Astrocyte of the spinal cord (primary cell): ENCODE measurements around the gene MTHFD1.
A peak's percentile ranks its signal among the peaks of the same experiment; 100 is the strongest.

ENCODE experiments used
- DNase-seq: peaks from one replicate; pipeline ENCODE4 v3.0.0; 2011; ENCODE audit warnings: low read depth, low spot score
- H3K4me3 ChIP-seq: 2 replicates; pipeline ENCODE4 v1.5.1; 2011; ENCODE audit warnings: low read depth, mild to moderate bottlenecking, low read length, moderate library complexity
- in situ Hi-C: cut with HindIII; loops from 2 replicates; pipeline ENCODE4 v1.10.0; 2017; ENCODE audit warnings: low sequenced_read_pairs
- TF ChIP-seq, protein P1 (sequence below): IDR thresholded peaks from 2 replicates; pipeline ENCODE4 v1.5.1; 2012; ENCODE audit warnings: low read depth, mild to moderate bottlenecking, low read length, inconsistent platforms

MTHFD1 gene

GRCh38 chr14:64438181-64438841, 50.2 kb downstream of the MTHFD1 start:
- DNase-seq: peak; percentile 94

DNA sequence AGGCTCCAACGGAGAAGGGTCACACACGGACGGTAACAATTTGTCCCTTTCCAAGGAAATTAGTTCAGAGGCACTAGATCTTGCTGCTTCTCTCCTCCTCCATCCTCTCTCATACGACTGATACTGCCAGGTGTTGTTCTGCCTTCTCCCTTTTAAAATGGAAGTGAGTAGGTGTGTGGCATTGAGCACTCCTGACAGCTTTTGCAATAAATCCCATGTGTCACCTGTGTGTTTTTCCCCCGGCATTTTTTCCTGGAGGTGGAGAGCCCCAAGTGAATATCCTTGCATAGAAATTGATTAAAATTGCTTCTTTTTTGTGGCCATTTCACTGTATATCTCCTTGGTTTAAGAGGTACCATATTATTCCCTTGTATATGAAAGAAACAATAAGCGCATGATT, 51.0 kb downstream of the MTHFD1 start:
- no peak for DNase-seq
- in situ Hi-C loops: no loop called here
- TF ChIP-seq, protein P1, sequence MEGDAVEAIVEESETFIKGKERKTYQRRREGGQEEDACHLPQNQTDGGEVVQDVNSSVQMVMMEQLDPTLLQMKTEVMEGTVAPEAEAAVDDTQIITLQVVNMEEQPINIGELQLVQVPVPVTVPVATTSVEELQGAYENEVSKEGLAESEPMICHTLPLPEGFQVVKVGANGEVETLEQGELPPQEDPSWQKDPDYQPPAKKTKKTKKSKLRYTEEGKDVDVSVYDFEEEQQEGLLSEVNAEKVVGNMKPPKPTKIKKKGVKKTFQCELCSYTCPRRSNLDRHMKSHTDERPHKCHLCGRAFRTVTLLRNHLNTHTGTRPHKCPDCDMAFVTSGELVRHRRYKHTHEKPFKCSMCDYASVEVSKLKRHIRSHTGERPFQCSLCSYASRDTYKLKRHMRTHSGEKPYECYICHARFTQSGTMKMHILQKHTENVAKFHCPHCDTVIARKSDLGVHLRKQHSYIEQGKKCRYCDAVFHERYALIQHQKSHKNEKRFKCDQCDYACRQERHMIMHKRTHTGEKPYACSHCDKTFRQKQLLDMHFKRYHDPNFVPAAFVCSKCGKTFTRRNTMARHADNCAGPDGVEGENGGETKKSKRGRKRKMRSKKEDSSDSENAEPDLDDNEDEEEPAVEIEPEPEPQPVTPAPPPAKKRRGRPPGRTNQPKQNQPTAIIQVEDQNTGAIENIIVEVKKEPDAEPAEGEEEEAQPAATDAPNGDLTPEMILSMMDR: no peak
- no peak overlapping the region for H3K4me3 ChIP-seq

More at GRCh38 chr14:64438181-64438841, 50.2 kb downstream of the MTHFD1 start:
- TF ChIP-seq, protein P1: no peak
- no peak overlapping the region for H3K4me3 ChIP-seq
- in situ Hi-C loops: no loop called here

DNA sequence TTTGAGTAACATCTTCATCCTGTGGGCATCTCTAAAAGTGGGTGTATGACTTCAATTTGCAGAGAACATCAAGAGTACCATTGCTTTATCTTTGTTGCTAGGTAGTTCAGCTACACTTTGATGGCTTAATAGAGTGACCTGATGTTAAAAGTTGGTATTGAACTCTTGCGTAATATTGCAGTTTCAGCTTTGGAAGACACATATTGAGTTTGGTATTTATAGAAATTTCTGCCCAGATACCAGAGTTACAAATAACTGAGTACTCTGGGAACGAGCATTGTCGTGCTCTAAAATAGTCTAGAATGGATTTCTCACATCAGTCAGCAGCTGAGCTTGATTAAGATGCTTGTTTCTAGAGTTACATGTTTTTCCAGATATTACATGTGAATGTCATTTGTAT, 52.3 kb downstream of the MTHFD1 start:
- DNase-seq: no peak
- no peak overlapping the region for H3K4me3 ChIP-seq
- TF ChIP-seq, protein P1: no peak
- in situ Hi-C loops: no loop called here

DNA sequence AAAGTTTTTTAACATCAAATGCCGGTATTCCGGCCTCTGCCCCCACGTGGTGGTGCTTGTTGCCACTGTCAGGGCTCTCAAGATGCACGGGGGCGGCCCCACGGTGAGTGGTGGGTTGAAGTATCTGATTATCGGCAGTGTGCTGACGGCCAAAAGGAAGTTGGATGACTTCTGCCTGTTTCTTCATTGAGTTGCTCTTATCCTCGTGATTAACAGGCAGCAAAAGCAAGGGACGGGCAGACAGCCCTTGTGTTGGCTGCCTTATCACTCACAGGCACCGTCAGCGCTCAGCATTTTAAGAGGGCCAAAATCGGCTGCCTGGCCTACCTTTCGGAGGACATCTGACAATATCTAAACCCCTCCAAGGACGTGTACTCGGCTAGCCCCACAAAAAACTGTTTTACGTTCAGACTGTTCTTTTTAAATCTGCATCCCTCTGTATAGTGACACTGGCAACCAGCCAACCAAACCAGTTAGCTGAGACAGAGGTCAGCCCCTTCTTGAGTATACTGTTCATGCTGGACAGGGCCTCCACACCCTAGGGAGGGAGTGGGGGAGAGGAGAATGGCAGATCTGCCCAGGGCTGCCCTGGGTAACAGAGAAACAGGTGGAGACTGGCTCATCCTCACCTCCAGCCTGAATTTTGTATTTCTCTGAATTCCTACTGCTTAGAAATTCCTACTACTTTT, 54.3 kb downstream of the MTHFD1 start:
- DNase-seq: no peak
- in situ Hi-C loops: no loop called here
- TF ChIP-seq, protein P1: no peak
- H3K4me3 ChIP-seq: no peak overlapping the region

DNA sequence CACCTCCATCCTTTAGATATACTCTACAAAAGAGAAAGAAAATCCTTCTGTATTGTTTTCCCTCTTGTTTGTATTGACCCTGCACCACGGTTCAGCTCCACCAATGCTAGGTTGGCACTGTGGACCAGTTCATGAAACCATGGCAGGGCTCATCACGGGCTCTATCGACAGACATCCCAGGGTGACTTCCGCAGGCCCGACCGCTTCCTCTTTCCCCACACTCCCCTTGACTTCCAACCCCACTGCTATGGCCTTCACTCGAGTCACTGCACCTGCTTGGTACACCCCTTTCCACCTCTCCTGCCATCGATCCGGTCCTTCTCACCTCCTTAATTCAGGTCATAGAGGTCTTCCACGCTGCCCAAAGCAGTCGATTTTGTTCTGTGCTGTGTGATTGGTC, 56.0 kb downstream of the MTHFD1 start:
- no peak for DNase-seq
- in situ Hi-C loops: no loop called here
- H3K4me3 ChIP-seq: no peak overlapping the region
- TF ChIP-seq, protein P1: no peak

DNA sequence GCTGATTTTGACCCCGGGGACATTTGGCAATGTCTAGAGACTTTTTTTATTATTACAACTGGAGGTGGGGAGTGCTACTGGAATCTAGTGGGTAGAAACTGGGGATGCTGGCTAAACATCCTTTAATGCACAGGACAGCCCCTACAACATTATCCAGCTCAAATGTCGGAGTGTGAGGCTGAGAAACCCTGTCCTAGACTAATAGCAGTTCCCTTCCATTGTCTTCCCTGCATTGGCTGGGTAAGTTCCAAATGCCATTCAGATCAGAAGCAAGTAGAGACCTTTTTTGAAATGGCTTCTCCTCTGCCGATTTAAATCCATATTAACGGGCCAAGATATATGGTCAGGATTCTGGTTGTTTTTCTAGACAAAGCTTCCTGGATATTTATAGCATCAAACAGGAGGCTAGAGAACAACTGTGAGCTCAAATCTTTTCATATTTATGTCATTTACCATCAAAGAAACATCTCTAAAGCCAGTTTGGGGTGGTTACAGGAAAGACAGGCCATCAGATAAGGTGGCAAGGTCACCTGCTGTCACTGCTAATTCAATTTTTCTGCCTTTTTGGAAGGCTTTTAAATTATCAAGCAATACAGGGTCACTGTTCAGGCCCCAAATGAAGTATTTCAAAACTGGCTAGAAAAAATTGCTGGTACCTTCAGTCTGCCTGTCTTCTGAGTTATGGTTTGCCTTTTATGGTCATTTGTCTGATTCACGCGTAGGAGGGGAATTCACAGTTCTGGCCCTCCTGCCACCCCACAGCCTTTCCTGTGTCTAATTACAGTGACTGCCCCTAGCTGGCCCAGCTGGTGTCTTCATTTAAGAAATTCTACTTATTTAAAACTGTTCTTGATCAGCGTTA, 57.1 kb downstream of the MTHFD1 start:
- TF ChIP-seq, protein P1: no peak
- H3K4me3 ChIP-seq: no peak overlapping the region
- peak; percentile 81 for DNase-seq
- in situ Hi-C loops: no loop called here
